Measurements from ENCODE around the gene LDAH.

The LDAH gene

GRCh38 chr2:20635675-20636584 lies 187.0 kb downstream of the LDAH start:
- ChIA-PET POLR2A (interaction anchor here (0.7 to 6.4 kb wide), 2 partner anchors 187 to 191 kb away, joined by 3 to 130 read pairs; partner anchors contain the start of gene RHOB), CTCF (interaction anchor here (0.6 to 5.4 kb wide), 33 partner anchors 8 to 389 kb away, joined by 3 to 85 read pairs (median 5); partner anchors contain the start of genes HS1BP3 and RHOB)
- Histone ChIP-seq H3K9me3 (ENCODE audit: control insufficient read depth, insufficient read depth, low read depth, low read length) (no peaks in the 10 kb centered on the region), H3K27ac (ENCODE audit: extremely low read depth, low read depth, low read length) (no peak overlapping the region), H3K4me1 (ENCODE audit: control insufficient read depth, insufficient read depth, low read length) (0 out of 2 replicates have a peak, but pooled peaks cover 5% of the 10 kb centered on the region), H3K36me3 (ENCODE audit: control insufficient read depth in 2 of 2, insufficient read depth in 1 of 2, low read length in 2 of 2) (peaks cover 0 to 61% of the 10 kb centered on the region in 2 experiments; a peak in 1 of 3 replicates), H3K4me3 (ENCODE audit: low read depth, low read length) (no peak overlapping the region)
- TF ChIP-seq ZNF654 (tag by site-specific recombination; IDR thresholded peaks at IDR 0.05; ENCODE audit: low read depth) (peak; percentile 69), ZNF76 (tag by site-specific recombination; IDR thresholded peaks at IDR 0.05; ENCODE audit: borderline replicate concordance, low read depth) (peak; percentile 25; the same call in 1 of the 2 replicates), ZNF2 (tag by site-specific recombination; IDR thresholded peaks at IDR 0.05) (0 out of 2 replicates have a peak, but pooled peaks have one; percentile 27), ZNF530 (tag by site-specific recombination; IDR thresholded peaks at IDR 0.05; ENCODE audit: low read depth) (no peak), ZSCAN30 (tag by site-specific recombination; IDR thresholded peaks at IDR 0.05) (peak; percentile 47; the same call in 1 of the 2 replicates), ZBTB17 (tag by site-specific recombination; IDR thresholded peaks at IDR 0.05) (peak; percentile 78), SP7 (tag by site-specific recombination; IDR thresholded peaks at IDR 0.05) (0 out of 2 replicates have a peak, but pooled peaks have one; percentile 16), REPIN1 (tag by site-specific recombination; IDR thresholded peaks at IDR 0.05; ENCODE audit: low read depth) (no peak), PBX3 (CRISPR knock-in tag; IDR thresholded peaks at IDR 0.05) (peak; percentile 64; the same call in 1 of the 2 replicates), HOXC10 (CRISPR knock-in tag; IDR thresholded peaks at IDR 0.05) (no peak), ZNF544 (tag by site-specific recombination; IDR thresholded peaks at IDR 0.05) (no peak), CTCF (tag by site-specific recombination; IDR thresholded peaks at IDR 0.05) (peak; percentile 89), ZIC2 (tag by site-specific recombination; IDR thresholded peaks at IDR 0.05) (no peak), ZNF449 (tag by site-specific recombination; IDR thresholded peaks at IDR 0.05) (peak; percentile 32; the same call in 1 of the 2 replicates), ZNF433 (tag by site-specific recombination; IDR thresholded peaks at IDR 0.05; ENCODE audit: low read depth) (no peak), ZNF426 (tag by site-specific recombination; IDR thresholded peaks at IDR 0.05) (no peak), ZNF174 (tag by site-specific recombination; IDR thresholded peaks at IDR 0.05) (no peak), GLIS1 (tag by site-specific recombination; IDR thresholded peaks at IDR 0.05) (peak; percentile 37; the same call in 1 of the 2 replicates), TCF7L2 (IDR thresholded peaks at IDR 0.05; ENCODE audit: borderline replicate concordance, low read depth, low read length) (no peak), ZNF350 (tag by site-specific recombination; IDR thresholded peaks at IDR 0.05) (no peak)
- TF ChIP-seq, protein P1, sequence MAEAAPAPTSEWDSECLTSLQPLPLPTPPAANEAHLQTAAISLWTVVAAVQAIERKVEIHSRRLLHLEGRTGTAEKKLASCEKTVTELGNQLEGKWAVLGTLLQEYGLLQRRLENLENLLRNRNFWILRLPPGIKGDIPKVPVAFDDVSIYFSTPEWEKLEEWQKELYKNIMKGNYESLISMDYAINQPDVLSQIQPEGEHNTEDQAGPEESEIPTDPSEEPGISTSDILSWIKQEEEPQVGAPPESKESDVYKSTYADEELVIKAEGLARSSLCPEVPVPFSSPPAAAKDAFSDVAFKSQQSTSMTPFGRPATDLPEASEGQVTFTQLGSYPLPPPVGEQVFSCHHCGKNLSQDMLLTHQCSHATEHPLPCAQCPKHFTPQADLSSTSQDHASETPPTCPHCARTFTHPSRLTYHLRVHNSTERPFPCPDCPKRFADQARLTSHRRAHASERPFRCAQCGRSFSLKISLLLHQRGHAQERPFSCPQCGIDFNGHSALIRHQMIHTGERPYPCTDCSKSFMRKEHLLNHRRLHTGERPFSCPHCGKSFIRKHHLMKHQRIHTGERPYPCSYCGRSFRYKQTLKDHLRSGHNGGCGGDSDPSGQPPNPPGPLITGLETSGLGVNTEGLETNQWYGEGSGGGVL (tag by site-specific recombination; IDR thresholded peaks at IDR 0.05), result no peak
- TF ChIP-seq, protein P2, sequence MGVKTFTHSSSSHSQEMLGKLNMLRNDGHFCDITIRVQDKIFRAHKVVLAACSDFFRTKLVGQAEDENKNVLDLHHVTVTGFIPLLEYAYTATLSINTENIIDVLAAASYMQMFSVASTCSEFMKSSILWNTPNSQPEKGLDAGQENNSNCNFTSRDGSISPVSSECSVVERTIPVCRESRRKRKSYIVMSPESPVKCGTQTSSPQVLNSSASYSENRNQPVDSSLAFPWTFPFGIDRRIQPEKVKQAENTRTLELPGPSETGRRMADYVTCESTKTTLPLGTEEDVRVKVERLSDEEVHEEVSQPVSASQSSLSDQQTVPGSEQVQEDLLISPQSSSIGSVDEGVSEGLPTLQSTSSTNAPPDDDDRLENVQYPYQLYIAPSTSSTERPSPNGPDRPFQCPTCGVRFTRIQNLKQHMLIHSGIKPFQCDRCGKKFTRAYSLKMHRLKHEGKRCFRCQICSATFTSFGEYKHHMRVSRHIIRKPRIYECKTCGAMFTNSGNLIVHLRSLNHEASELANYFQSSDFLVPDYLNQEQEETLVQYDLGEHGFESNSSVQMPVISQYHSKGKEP (tag by site-specific recombination; IDR thresholded peaks at IDR 0.05), result no peak
